GM19193 (cell line): ENCODE results near the gene TEKT5.

Experiments used
- POLR2A ChIP-seq: IDR thresholded peaks from 4 replicates; pipeline ENCODE4 v1.6.1; 2011; ENCODE audit not compliant: insufficient read depth, insufficient read length; ENCODE audit errors: extremely low read depth

TEKT5 gene

GRCh38 chr16:10654592-10655414 is 39.9 kb downstream of the TEKT5 start:
- no peak for TF ChIP-seq POLR2A

GRCh38 chr16:10652730-10653590 is 41.8 kb downstream of the TEKT5 start:
- TF ChIP-seq POLR2A: no peak

DNA sequence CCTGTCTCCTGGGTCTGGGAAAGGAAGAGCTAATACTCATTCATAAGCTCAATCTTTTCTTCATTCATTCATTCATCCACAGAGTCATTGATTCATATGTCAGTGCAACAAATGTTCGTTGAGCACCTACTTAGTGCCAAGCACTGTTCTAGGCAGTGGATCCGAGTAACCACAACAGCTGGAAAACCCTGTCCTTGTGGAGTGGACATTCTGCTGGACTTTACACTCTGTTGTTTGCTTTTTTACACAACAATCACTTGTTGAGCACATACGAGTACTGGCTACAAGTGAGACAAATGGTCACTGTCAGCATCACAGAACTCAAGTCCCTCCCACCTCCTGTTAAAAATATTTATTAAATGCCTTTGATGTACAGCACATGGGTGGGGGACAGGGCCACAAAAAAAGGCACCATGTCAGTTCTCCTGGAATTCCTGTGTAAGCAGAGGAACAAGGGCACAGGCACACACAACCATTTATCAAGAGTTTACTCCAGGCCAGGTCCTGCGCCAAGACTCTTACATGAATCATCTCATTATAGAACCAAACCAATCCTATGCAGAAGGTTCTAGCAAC is 46.9 kb downstream of the TEKT5 start:
- TF ChIP-seq POLR2A: no peak

GRCh38 chr16:10647264-10647720 is 47.4 kb downstream of the TEKT5 start:
- no peak for TF ChIP-seq POLR2A

- TF ChIP-seq POLR2A: no peak
Measured at GRCh38 chr16:10646581-10647263, 48.0 kb downstream of the TEKT5 start.

- no peak for TF ChIP-seq POLR2A
Measured at GRCh38 chr16:10646228-10646580, 48.5 kb downstream of the TEKT5 start.

GRCh38 chr16:10644092-10644491 is 50.6 kb downstream of the TEKT5 start:
- TF ChIP-seq POLR2A: no peak

DNA sequence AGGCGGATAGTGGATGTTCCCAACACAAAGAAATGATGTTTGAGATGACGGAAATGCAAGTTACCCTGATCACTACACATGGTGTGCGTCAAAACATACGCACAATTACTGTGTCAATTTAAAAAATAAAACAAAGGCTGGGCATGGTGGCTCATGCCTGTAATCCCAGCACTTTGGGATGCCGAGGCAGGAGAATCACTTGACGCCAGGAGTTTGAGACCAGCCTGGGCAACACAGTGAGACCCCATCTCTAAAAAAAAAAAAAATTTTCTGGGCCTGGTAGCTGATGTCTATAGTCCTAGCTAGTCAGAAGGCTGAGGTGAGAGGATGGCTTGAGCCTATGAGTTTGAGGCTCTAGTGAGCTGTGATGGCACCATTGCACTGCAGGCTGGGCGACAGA is 51.8 kb downstream of the TEKT5 start:
- TF ChIP-seq POLR2A: no peak

- no peak for TF ChIP-seq POLR2A
Measured at GRCh38 chr16:10641953-10642949, 52.5 kb downstream of the TEKT5 start.

GRCh38 chr16:10641555-10641952 is 53.2 kb downstream of the TEKT5 start:
- TF ChIP-seq POLR2A: no peak

- no peak for TF ChIP-seq POLR2A
Measured at GRCh38 chr16:10640934-10641333, 53.8 kb downstream of the TEKT5 start.

DNA sequence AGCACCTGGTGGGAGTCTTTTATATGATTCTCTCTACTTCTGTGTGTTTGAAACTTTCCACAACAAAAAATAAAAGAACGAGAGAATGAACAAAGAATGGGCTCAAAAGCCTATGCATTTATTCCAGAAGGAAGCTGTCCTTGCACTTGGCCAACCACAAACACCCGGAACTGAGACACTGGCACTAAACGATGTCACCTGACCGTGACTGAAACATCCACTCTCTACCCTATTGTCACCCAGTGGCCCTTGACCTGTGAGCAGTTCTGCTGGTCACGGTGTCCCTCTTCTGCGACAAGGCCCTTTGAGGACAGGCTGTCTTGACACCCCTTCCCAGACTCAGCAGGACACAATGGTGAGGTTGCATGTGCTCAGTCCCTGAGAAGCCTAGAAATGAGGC is 56.6 kb downstream of the TEKT5 start:
- TF ChIP-seq POLR2A: no peak

DNA sequence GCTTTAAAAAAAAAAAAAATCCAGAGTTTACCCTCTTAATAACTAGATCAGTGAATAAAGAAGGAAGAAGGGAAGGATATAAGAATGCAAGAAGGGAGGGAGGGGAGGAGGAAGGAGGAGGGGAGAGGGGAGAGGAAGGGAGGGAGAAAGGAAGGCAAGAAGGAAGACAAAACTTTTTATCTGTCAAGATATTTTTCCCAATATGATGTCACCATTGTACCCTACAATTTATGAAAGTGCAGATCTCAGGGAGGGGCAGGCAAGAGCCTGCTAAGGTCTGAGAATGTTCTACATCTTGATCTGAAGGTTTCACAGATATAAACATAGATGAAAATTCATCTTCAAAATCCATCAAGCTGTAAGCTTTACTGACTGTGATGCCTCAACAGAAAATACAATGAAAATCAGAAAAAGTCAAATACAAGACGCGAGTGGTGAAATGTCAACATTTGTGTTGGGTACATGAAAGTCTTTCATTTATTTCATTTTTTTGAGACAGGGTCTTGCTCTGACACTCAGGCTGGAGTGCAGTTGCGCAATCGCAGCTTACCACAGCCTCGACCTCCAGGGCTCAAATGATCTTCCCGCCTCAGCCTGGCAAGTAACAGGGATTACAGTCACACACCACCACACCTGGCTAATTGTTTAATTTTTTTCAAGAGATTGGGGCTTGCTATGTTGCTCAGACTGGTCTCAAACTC is 57.2 kb downstream of the TEKT5 start:
- no peak for TF ChIP-seq POLR2A
